M059J (cell line): ENCODE results near the gene CLNK. TPM values are rescaled to one million over a fixed set of nuclear protein-coding genes. Genes with fewer than 3 reads are reported as not detected.
A peak's percentile ranks its signal among the peaks of the same experiment; 100 is the strongest.

Experiments used
- DNase-seq: peaks from one replicate; pipeline ENCODE4 v3.0.0-alpha.2; 2012; ENCODE audit warnings: low read depth
- total RNA-seq: library from RNA; depleted of rRNA; stranded (reverse); fragments of >200 nt; shearing (Covaris generic); gene quantifications from 2 replicates; pipeline ENCODE4 v1.2.3, GENCODE V29; 2014

CLNK gene
- total RNA-seq, 1 experiment from 2014 or later: not detected

DNA sequence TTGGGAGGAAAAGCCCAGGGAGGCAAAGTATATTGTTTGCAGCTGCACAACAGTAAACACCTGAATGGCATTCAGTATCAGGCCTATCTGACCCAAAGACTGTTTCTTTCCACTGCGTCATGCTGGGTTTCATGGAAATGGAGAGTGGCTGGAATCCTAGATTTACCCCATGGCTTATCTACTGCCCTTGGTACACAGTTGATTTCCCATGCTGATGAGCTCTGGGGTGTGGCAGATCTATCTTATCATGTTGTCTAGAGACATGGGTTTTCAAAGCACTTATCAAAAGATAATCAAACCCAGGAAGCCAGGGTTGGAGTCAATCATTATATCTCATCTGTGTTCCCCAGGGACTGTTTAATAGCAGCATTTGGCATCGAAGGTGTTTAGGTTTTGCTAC lies 72.1 kb downstream of the CLNK start:
- DNase-seq: no peak

DNA sequence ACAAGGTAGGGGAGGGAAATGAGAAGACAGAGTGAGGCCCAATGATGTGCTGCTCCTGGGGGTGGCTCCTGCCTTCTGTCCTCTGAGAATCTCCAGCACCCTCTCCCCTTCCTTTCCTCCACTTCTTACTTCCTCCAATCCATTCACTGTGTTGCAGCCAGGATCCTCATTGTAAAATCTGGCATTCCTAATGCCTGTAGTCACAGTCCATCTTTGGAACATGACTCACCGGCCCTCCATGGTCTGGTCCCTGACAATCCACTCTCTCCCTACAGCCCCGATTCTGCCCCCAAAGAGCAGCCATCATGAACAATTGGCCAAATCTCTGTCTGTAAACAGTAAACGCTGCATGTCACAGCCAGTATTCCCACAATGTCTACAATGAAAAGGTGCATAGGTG lies 72.9 kb downstream of the CLNK start:
- peak; percentile 93 for DNase-seq

DNA sequence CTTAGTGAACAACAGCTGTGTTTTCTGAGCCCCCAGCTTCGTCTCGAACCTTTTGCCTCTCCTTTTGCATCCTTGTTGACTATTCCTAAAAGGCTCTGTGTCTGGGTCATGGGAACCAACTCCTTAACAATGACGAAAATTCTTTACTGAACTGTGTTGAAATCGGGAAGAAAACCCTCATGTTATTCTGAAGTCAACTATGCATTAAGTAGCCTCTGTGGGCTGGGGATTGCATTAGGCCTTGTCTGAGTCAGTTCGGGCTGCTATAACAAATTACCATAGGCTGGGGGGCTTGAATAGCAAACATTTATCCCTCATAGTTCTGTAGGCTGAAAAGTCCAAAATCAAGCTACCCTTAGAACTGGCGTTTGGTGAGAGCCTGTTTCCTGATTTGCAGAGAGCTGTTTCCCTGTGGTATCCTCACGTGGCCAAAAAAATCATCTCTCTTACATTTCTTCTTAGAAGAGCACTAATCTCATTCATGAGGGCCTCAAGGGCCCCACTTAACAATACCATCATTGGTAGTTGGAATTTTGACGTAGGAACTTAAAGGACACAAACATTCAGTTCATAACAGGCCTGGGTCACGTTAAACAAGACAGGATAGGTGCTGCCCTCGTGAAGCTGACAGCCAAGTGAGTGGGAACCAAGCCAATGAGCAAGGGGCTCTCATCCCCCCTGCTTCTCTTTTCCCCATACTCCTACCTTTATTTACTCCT lies 75.9 kb downstream of the CLNK start:
- no peak for DNase-seq

DNA sequence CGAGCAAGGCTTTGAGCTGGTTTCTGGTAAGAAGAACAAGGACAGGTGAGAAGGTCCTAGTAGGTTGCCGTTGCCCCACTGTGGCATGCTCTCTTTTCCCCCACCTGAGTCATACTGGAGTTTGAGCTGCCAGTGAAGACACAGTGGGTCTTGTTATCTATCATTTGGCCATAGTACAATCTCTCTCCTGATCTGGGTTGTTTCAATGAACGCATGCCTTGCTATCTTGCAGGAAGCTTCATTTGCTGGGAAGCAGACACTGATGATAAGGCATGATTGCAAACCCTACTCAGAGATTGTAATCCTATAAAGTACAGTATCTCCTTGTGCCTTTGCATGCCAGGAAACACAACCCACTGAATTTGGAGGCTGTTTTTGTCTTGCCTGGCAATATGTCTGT lies 77.4 kb downstream of the CLNK start:
- no peak for DNase-seq

DNA sequence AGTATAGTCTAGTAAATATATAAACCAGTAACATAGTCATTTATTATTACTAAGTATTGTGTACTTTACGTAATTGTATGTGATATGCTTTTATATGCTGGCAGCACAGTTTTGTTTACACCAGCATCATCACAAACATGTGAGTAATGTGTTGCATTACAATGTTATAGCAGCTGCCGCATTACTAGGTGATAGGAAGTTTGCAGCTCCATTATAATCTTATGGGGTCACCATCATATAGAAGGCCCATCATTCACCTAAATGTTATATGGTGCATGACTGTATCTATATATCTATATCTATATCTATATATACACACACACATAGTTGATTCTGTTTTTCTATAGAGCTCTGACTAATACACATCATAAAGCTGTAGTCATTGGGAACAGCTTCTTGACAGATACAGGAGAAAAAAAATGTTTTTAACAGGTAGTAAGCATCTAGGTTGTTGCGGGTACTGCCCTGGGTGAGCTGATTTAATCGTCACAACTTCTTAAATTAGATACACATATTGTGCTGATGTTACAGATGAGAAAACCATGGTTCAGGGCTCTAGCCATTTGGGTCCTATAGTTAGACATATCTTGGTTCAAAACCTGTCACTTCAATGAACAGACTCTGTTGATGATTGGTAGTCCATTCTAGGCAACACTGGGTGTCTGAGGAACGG lies 77.9 kb downstream of the CLNK start:
- no peak for DNase-seq

DNA sequence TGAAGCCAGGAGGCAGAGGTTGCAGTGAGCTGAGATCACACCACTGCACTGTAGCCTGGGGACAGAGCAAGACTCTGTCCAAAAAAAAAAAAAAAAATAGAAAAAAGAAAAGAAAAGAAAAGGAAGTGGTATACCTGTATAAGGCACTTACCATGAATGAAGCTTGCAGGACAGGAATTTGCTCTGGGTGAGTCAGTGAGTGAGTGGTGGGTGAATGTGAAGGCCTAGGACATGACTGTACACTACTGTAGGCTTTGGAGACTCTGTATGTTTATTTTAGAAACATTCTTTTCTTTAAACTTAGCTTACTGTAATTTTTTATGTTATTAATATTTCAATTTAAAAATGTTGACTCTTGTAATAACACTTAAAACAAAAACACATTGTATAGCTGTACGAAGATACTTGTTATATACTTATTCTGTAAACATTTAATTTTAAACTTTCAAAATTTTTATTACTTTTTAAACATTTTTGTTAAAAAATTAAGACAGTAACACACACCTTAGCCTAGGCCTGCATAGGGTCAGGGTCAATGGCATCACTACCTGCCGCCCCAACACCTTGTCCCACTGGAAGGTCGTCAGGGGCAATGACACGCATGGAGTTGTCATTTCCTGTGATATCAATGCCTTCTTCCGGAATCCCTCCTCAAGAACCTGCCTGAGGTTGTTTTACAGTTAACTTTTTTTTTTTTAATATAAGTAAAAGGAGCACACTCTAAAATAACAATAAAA lies 78.7 kb downstream of the CLNK start:
- peak; percentile 89 for DNase-seq

DNA sequence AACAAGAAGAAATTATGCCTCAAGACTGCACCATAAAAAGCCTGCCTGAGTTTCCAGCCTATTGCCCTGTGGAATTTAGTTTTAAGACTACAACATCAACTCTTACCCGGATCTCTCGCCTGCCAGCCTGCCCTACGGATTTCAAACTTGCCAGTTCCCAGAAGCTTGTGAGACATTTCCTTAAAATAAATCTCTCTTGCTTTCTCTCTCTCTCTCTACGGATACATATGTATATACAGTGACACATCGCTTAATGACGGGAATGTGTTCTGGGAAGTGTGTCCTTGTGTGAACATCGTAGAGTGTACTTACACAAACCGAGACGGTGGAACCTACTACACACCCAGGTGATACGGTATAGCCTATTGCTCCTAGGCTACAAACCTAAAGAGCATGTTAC lies 79.5 kb downstream of the CLNK start:
- DNase-seq: no peak

DNA sequence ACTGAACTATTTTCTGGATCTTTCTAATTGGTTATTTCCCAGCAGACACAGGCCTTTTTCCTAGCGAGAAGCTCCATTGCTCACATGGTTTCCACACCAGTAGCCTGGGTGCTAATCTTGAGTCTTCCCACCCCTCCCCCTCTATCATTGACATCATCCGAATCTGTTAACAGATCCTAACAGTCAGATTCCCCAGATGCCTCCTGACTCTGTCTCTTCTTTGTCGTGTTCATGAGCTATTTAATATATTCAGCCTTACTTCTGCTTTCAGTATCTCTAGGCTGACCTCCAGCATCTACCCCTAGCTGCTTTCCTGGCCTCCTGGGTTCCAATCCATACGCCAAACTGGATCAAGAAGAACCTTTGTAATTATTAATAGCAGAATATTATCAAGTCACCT lies 85.0 kb downstream of the CLNK start:
- no peak for DNase-seq

DNA sequence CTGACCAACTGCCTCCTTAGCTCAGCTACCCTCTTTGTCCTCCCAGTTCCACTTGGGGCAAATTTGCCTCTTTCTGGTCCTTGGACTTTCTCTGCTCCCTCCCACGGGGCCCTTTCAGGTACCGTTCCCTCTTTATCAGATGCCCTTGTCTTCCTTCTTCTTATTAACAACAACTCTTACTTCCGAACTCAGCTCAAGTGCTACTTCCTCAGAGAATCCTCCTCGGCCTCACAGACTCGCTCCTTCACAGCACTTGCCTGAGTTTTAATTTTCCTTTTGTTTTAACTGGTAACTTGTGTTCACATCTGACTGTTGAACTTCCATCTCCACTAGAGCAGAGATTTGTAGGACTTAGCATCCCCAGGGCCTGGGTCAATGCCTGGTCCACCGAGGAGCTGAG lies 85.7 kb downstream of the CLNK start:
- no peak for DNase-seq

DNA sequence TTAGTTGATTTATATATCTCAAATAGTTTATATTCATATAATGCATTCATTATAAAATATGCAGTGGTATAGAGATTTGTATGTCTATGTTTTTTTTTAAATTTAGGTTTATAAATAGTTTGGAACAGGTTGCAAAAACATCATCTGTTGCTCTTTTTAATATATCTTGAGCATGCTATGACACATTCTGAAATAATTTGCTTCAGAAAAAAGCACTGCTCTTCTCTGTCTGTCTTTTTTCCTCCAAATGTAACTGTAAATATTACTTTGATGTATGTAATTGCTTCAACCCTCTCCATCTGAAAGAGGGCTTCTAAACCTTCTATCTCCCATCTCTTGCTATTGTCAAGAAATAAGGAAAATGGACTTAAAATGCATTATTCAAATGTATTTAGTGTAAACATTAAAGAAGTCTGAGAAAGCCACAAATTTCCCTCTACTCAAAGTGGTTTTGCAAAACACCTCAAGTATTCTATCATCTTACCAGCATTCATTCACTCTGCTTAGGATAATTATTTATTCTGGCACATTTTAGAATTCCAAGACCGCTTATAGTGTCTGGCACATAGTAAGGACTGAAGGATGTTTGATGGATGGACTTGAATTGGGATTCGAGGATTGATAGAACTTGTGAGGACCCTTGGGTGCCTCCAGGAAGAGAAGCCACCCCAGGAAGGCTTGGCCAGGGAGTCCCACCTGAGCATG lies 87.8 kb downstream of the CLNK start:
- no peak for DNase-seq

DNA sequence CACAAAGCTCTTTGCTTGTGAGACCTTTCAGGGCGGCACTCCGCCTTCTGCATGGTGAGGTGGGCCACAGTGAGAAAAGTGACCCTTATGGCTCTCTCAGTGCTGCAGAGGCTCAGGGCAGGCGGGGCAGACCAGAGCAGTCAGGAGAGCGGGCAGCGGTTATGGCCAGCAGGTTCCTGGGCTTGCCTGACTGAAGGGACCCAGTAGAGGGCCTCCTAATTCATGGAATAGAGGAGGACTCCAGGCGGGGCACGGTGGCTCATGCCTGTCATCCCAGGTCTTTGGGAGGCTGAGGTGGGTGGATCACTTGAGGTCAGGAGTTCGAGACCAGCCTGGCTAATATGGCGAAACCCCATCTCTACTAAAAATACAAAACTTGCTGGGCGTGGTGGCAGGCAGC lies 91.4 kb downstream of the CLNK start:
- DNase-seq: no peak

DNA sequence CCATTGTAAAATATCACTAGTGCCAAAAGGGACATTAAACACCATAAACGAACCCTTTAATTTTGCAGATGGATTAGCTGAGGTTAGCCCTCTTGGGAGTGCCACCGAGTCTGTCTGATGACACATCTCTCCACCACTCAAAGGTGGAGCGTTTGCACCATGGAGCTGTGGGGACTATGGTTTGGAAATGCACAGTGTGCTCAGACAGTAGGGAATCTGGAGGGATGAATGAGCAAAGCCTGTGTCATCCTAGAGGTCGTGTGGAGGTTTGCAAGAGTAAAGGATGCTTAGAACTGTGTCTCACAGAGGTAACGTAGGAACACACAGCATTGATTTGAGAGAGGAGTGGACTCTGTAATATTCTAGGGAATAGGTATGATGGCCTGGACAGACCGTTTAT lies 93.7 kb downstream of the CLNK start:
- DNase-seq: peak; percentile 79

DNA sequence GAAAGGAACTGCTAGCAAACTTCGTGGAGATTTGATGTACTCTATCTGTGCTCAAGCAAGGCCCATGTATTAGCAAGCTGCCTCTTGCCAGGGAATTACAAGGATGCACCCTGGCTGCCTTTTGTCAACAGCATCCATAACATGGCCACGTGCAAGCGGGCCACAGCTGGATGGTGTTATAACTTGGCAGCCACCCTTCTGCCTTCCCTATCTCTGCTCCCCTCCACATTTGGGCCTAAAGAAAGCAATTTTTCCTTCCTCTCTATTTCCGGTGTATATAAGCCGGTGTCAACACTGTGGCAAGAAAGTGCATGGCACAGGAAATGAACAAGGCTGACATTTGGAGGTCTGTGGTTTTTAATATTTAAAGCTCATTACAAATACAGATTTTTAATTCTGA lies 94.8 kb downstream of the CLNK start:
- DNase-seq: no peak

DNA sequence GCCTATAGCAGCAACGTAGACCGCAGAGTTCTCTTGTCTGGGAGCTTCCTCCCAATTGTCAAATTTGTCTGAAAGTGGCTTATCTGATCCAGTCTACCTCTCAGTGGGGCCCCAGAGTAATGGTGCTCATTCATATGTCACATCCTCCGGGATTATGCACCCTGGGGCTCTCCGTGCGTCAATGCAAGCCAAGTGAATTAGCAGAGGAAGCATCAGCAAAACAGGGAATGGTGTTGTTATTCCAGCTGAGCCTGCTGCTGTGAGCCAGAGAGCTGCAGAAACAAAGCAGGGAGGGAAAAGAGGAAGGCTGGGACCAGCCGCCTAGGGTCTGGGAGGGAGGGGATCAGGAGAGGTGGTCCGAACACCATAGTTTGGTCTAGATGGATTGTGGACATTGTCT lies 95.2 kb downstream of the CLNK start:
- DNase-seq: no peak

DNA sequence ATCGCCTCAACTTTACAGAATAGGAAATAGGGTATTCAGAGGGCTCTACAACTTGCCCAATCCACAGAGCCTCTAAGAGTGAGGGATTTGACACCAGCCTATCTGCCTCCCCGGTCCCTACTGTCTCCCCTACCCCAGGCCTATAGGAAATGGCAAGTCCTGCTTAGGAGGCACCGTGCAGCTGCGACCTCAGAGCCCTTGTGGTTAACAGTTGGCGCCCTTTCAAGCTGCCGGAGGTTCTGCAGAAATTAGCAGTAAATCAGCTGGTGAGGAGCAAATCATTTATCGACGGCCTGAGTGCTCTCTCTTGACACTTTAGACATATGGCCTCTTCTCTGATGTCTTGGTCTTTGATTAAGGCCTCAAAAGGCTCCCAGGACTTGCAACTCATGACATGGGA lies 96.9 kb downstream of the CLNK start:
- peak; percentile 35 for DNase-seq

DNA sequence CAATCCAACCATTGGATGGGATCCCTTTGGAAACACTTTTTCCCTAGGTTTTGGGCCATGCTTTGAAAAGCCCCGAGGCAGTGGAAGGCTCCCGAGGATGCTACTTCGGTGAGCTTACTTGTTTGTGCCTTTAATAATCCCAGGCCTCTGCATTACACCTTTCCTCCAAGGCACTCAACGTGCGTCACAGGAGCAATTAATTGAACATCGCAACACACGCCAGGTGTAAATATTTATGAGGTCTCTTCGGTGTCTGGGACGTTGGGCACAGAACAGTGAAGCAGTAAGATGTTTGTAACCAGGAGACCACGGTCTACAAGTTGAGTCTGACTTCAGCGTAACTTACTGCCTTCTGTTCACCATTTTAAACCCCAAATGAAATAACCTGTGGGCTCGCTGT lies 97.3 kb downstream of the CLNK start:
- DNase-seq: no peak

DNA sequence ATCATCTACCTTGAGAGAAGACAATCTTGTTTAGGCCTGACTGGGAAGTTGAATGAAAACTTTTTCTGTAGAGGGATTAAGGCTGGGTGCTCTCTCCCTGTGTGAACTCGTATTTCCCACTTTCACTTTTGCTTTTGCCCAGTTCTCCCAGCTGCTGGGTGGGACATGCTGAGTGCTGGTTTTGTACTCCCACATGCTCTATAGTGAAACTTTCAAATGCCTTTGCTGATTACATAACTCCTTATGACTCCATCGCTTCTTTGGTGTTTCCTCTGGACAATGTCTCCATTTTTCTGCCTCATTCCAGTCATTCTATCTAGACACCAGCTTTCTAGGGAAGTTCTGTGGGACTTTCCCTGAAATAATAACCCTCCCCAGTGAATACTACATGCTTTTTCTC lies 100.5 kb downstream of the CLNK start:
- DNase-seq: peak; percentile 77

DNA sequence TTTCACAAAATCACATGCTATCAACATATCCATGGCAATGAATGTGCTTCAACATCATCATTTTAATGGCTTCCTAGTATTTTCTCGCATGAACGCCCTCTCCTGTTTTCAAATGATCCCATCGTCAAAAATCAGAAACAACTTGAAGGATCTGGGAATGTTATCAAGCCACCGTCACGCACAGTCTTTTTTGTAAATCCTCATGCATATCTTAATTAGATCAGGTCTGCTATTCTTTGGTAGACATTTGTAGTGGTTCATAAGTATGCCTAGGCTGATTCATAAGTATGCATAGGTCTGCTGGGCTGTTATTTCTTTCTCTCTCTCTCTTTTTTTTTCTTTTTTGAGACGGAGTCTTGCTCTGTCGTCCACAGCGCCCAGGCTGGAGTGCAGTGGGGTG lies 101.6 kb downstream of the CLNK start:
- DNase-seq: no peak

DNA sequence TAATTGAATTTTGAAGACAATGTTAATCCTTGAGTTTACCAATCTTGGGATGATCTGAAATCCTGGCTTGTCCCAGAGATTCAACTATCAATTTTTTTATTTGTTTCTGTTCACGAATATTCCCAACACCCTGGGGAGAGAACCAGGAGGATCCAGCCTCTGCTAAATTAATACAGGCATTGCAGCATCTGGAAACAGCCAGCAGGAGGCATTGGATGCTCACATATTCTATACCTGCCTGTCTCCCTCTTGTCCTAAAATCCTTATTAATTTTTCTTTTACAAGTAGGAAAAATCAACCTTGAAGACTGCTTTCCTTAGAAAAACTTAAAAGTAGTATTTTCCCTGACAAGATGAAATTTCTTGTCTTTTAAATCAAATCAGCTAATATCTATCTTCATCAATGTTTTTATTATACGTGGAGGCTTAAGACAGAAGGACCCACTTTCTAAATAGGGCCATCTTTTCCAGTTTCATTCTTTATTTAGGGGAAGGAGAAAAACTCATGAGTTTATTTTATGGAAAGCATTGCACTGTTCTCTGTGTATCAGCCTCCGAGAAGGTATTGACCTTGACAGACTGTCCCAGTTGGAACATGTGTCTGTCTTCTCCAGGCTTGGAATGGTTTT lies 102.4 kb downstream of the CLNK start:
- DNase-seq: peak; percentile 51

DNA sequence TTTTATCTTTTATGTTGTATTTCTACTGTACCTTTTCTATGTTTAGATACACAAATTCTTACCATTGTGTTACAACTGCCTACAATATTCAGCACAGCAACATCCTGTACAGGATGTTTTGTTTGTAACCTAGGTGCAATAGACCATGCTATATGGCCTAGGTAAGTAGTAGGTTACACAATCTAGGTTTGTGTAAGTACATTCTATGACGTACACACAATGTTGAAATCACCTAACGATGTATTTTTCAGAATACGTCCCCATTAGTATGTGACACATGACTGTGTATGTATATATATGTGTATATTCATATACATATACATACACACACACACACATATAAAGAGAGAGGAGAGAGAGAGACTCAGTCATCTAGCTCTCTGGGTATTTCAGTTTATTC lies 103.5 kb downstream of the CLNK start:
- DNase-seq: no peak

DNA sequence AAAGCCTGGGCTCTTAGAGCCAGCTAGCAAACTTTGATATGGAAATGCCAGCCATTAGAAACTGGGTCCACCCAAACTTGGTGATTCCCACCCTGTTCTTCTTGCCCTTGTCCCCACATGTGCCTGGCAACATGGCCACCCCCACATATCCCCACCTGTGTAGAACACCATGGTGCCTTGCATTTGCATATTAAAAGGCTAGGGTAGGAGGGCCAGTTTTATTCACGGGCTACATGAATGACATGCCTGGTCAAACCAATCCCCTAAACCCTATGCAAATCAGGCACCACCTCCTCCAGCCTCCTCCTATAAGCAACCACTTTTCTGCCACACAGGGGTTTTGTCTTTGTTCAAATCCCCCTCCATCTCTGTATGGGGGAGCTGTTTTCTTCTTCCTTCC lies 104.9 kb downstream of the CLNK start:
- DNase-seq: no peak
